Measurements from ENCODE around the gene CAST. TPM values are rescaled to one million over a fixed set of nuclear protein-coding genes. Genes with fewer than 3 reads are reported as not detected.

CAST gene
- total RNA-seq, 1 experiment from 2014 or later = 418 TPM

- H3K27me3 Mint-ChIP-seq (ENCODE audit: insufficient read depth, unreplicated experiment) = no peaks in the 10 kb centered on the region
- Histone ChIP-seq H3K9me3 (no peaks in the 10 kb centered on the region), H3K27me3 (replicated peaks; ENCODE audit: control insufficient read depth, insufficient read depth, low read length) (no peaks in the 10 kb centered on the region), H3K4me3 (ENCODE audit: low read depth, low read length) (no peak overlapping the region), H3K36me3 (ENCODE audit: control insufficient read depth, insufficient read depth, low read length) (no peaks in the 10 kb centered on the region), H3K4me1 (peaks cover 19% of the 10 kb centered on the region)
- DNase-seq = no peak
- peak overlapping the region; percentile 57 for H3K27ac Mint-ChIP-seq (ENCODE audit: unreplicated experiment)
- H3K9me3 Mint-ChIP-seq (ENCODE audit: unreplicated experiment) = no peaks in the 10 kb centered on the region
- no peak overlapping the region for H3K4me3 Mint-ChIP-seq (ENCODE audit: unreplicated experiment)
- ChIA-PET POLR2A (interaction anchor here (0.6 kb wide), 1 partner anchor 15 kb away, joined by 3 read pairs; no protein-coding TSS in a partner anchor), CTCF (no interaction called here)
- no TSS peak for BruUV-seq (replicated peaks)
- intact Hi-C loops (cut with micrococcal nuclease; ENCODE audit: unreplicated experiment) = no loop called here
- H3K4me1 Mint-ChIP-seq (ENCODE audit: low read depth, unreplicated experiment) = peaks cover 41% of the 10 kb centered on the region
- peaks cover 47% of the 10 kb centered on the region for H3K36me3 Mint-ChIP-seq (ENCODE audit: insufficient read depth, unreplicated experiment)
- TF ChIP-seq CTCF (IDR thresholded peaks at IDR 0.05; ENCODE audit: insufficient read depth in 1 of 2, low read depth in 1 of 2, low read length in 1 of 2, severe bottlenecking in 1 of 2, unreplicated experiment in 1 of 2) = no peak
Measured at GRCh38 chr5:96671441-96671840, 9.3 kb downstream of the CAST start.

GRCh38 chr5:96673127-96673526, 11.0 kb downstream of the CAST start:
- CTCF ChIA-PET = no interaction called here
- no TSS peak for BruUV-seq (replicated peaks)

DNA sequence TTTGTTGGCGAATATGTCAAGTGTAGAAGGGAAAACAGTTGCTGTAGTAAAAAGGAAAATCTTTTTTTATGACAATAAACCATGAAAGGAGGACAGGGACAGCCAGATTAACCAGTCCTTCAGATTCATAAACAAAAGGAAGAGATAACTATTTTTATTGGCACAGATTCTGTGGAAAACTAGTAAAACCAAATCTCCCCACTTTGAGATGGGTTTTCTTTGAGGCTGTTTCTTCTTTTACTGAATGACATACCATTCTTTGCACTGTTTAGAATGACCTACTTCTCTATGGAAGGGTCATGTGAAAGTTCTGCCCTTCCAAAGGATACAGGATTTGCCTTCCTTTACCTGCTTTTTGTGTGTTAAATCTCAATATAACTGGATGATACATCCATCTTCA, 13.7 kb downstream of the CAST start:
- Histone ChIP-seq H3K4me1 (0 out of 2 replicates have a peak, but pooled peaks cover 7% of the 10 kb centered on the region), H3K27me3 (replicated peaks; ENCODE audit: control insufficient read depth, insufficient read depth, low read length) (no peaks in the 10 kb centered on the region), H3K9me3 (no peaks in the 10 kb centered on the region), H3K36me3 (ENCODE audit: control insufficient read depth, insufficient read depth, low read length) (no peaks in the 10 kb centered on the region), H3K4me3 (ENCODE audit: low read depth, low read length) (no peak overlapping the region)
- Mint-ChIP-seq H3K27me3 (ENCODE audit: insufficient read depth, unreplicated experiment) (no peaks in the 10 kb centered on the region), H3K4me1 (ENCODE audit: low read depth, unreplicated experiment) (peaks cover 30% of the 10 kb centered on the region), H3K27ac (ENCODE audit: unreplicated experiment) (no peak overlapping the region), H3K9me3 (ENCODE audit: unreplicated experiment) (no peaks in the 10 kb centered on the region), H3K4me3 (ENCODE audit: unreplicated experiment) (no peak overlapping the region), H3K36me3 (ENCODE audit: insufficient read depth, unreplicated experiment) (peaks cover 73% of the 10 kb centered on the region)
- no peak for TF ChIP-seq CTCF (IDR thresholded peaks at IDR 0.05; ENCODE audit: insufficient read depth in 1 of 2, low read depth in 1 of 2, low read length in 1 of 2, severe bottlenecking in 1 of 2, unreplicated experiment in 1 of 2)
- BruUV-seq (replicated peaks) = TSS peak; percentile 4
- no peak for DNase-seq
- ChIA-PET CTCF (no interaction called here), POLR2A (no interaction called here)
- intact Hi-C loops (cut with micrococcal nuclease; ENCODE audit: unreplicated experiment) = no loop called here

More at GRCh38 chr5:96673127-96673526, 11.0 kb downstream of the CAST start:
- no peak for TF ChIP-seq CTCF (IDR thresholded peaks at IDR 0.05; ENCODE audit: insufficient read depth in 1 of 2, low read depth in 1 of 2, low read length in 1 of 2, severe bottlenecking in 1 of 2, unreplicated experiment in 1 of 2)
- no peak overlapping the region for H3K4me3 ChIP-seq (ENCODE audit: low read depth, low read length)
- peaks cover 61% of the 10 kb centered on the region for H3K36me3 Mint-ChIP-seq (ENCODE audit: insufficient read depth, unreplicated experiment)
- POLR2A ChIA-PET = no interaction called here
- H3K9me3 ChIP-seq = no peaks in the 10 kb centered on the region
- no peak overlapping the region for H3K27ac Mint-ChIP-seq (ENCODE audit: unreplicated experiment)
- H3K9me3 Mint-ChIP-seq (ENCODE audit: unreplicated experiment) = no peaks in the 10 kb centered on the region
- no peaks in the 10 kb centered on the region for H3K27me3 ChIP-seq (replicated peaks; ENCODE audit: control insufficient read depth, insufficient read depth, low read length)
- H3K4me3 Mint-ChIP-seq (ENCODE audit: unreplicated experiment) = no peak overlapping the region
- intact Hi-C loops (cut with micrococcal nuclease; ENCODE audit: unreplicated experiment) = no loop called here
- H3K36me3 ChIP-seq (ENCODE audit: control insufficient read depth, insufficient read depth, low read length) = no peaks in the 10 kb centered on the region
- peaks cover 44% of the 10 kb centered on the region for H3K4me1 Mint-ChIP-seq (ENCODE audit: low read depth, unreplicated experiment)
- no peaks in the 10 kb centered on the region for H3K27me3 Mint-ChIP-seq (ENCODE audit: insufficient read depth, unreplicated experiment)
- H3K4me1 ChIP-seq = peaks cover 21% of the 10 kb centered on the region
- no peak for DNase-seq

All from Caco-2 (cell line).